SJSA1 (cell line): ENCODE data around the gene DNAJB4. TPM values are rescaled to one million over a fixed set of nuclear protein-coding genes. Genes with fewer than 3 reads are reported as not detected.
"Not testable (repeated sequence)": the region's sequence is repeated elsewhere in the genome, so short reads cannot be mapped to it uniquely, and the experiment has no call there.

ENCODE experiments used
- DNase-seq, 2 experiments: peaks; one replicate each; pipeline ENCODE4 v3.0.0-alpha.2; 2015 to 2020; ENCODE audit warnings: low spot score in 2 of 2, low read depth in 1 of 2
- H3K27ac ChIP-seq: fragments of 250-450 bp; sonication (Bioruptor Pico); 2 replicates; pipeline ENCODE4 v1.5.1; 2020; ENCODE audit warnings: mild to moderate bottlenecking, moderate library complexity
- H3K27me3 ChIP-seq: fragments of 250-450 bp; sonication (Bioruptor Pico); replicated peaks from 2 replicates; pipeline ENCODE4 v1.5.1; 2020; ENCODE audit warnings: mild to moderate bottlenecking, moderate library complexity
- H3K36me3 ChIP-seq: fragments of 250-450 bp; sonication (Bioruptor Pico); 2 replicates; pipeline ENCODE4 v1.5.1; 2020; ENCODE audit warnings: mild to moderate bottlenecking
- H3K4me1 ChIP-seq: fragments of 250-450 bp; sonication (Bioruptor Pico); replicated peaks from 2 replicates; pipeline ENCODE4 v1.6.1; 2021; ENCODE audit warnings: mild to moderate bottlenecking
- H3K4me3 ChIP-seq: fragments of 250-450 bp; sonication (Bioruptor Pico); 2 replicates; pipeline ENCODE4 v1.5.1; 2020; ENCODE audit warnings: mild to moderate bottlenecking
- H3K9me3 ChIP-seq: fragments of 250-450 bp; sonication (Bioruptor Pico); replicated peaks from 2 replicates; pipeline ENCODE4 v1.5.1; 2020; ENCODE audit warnings: mild to moderate bottlenecking
- total RNA-seq: library from RNA; depleted of rRNA; stranded (reverse); fragments of >200 nt; shearing (Covaris generic); gene quantifications from 2 replicates; pipeline ENCODE4 v1.2.3, GENCODE V29; 2014

DNAJB4 gene
- total RNA-seq, 1 experiment from 2014 or later: 75.6 TPM

- peak; percentile 10 to 70 for DNase-seq
- Histone ChIP-seq H3K36me3 (peaks cover 3% of the 10 kb centered on the region), H3K9me3 (no peaks in the 10 kb centered on the region), H3K27ac (peak overlapping the region; percentile 96), H3K4me1 (peaks cover 12% of the 10 kb centered on the region; the same call in 1 of the 2 replicates), H3K4me3 (peak overlapping the region; percentile 44), H3K27me3 (no peaks in the 10 kb centered on the region; the same call in 1 of the 2 replicates)
Measured at GRCh38 chr1:78003882-78004718, 639 bp upstream of the DNAJB4 start.

- H3K36me3 ChIP-seq: peaks cover 12% of the 10 kb centered on the region
- peaks cover 12% of the 10 kb centered on the region; the same call in 1 of the 2 replicates for H3K4me1 ChIP-seq
- no peaks in the 10 kb centered on the region for H3K9me3 ChIP-seq
- H3K27ac ChIP-seq: peak overlapping the region; percentile 96
- DNase-seq: no peak
- no peaks in the 10 kb centered on the region; the same call in 1 of the 2 replicates for H3K27me3 ChIP-seq
- peak overlapping the region; percentile 44 for H3K4me3 ChIP-seq
Measured at GRCh38 chr1:78005448-78005722, 646 bp downstream of the DNAJB4 start.

GRCh38 chr1:78005755-78006154 lies 1.0 kb downstream of the DNAJB4 start:
- H3K27me3 ChIP-seq: no peaks in the 10 kb centered on the region; the same call in 1 of the 2 replicates
- H3K36me3 ChIP-seq: peaks cover 12% of the 10 kb centered on the region
- no peaks in the 10 kb centered on the region for H3K9me3 ChIP-seq
- peaks cover 12% of the 10 kb centered on the region; the same call in 1 of the 2 replicates for H3K4me1 ChIP-seq
- H3K4me3 ChIP-seq: peak overlapping the region; percentile 44
- peak overlapping the region; percentile 96 for H3K27ac ChIP-seq
- DNase-seq: peak; percentile 48 to 76

GRCh38 chr1:78006521-78006920 lies 1.8 kb downstream of the DNAJB4 start:
- Histone ChIP-seq H3K4me1 (peaks cover 12% of the 10 kb centered on the region; the same call in 1 of the 2 replicates), H3K4me3 (peak overlapping the region; percentile 44), H3K36me3 (peaks cover 12% of the 10 kb centered on the region), H3K27me3 (no peaks in the 10 kb centered on the region; the same call in 1 of the 2 replicates), H3K9me3 (no peaks in the 10 kb centered on the region), H3K27ac (peak overlapping the region; percentile 96)
- no peak for DNase-seq

- no peak for DNase-seq
Measured at GRCh38 chr1:78007677-78008341, 3.1 kb downstream of the DNAJB4 start.

GRCh38 chr1:78009276-78009675 lies 4.5 kb downstream of the DNAJB4 start:
- Histone ChIP-seq H3K36me3 (peaks cover 29% of the 10 kb centered on the region), H3K27ac (no peak overlapping the region), H3K27me3 (no peaks in the 10 kb centered on the region; the same call in 1 of the 2 replicates), H3K4me1 (peaks cover 4% of the 10 kb centered on the region; the same call in 1 of the 2 replicates), H3K9me3 (no peaks in the 10 kb centered on the region), H3K4me3 (no peak overlapping the region)
- no peak for DNase-seq

More at GRCh38 chr1:78007677-78008341, 3.1 kb downstream of the DNAJB4 start:
- Histone ChIP-seq H3K9me3 (no peaks in the 10 kb centered on the region), H3K36me3 (peaks cover 16% of the 10 kb centered on the region), H3K27ac (no peak overlapping the region), H3K4me3 (no peak overlapping the region), H3K27me3 (no peaks in the 10 kb centered on the region; the same call in 1 of the 2 replicates), H3K4me1 (peaks cover 11% of the 10 kb centered on the region; the same call in 1 of the 2 replicates)

GRCh38 chr1:78009836-78010235 lies 5.1 kb downstream of the DNAJB4 start:
- DNase-seq: no peak
- H3K27me3 ChIP-seq: no peaks in the 10 kb centered on the region
- peaks cover 35% of the 10 kb centered on the region for H3K36me3 ChIP-seq
- H3K27ac ChIP-seq: no peak overlapping the region
- H3K9me3 ChIP-seq: no peaks in the 10 kb centered on the region
- H3K4me1 ChIP-seq: peaks cover 4% of the 10 kb centered on the region; the same call in 1 of the 2 replicates
- H3K4me3 ChIP-seq: no peak overlapping the region

GRCh38 chr1:78011050-78011449 lies 6.3 kb downstream of the DNAJB4 start:
- no peak for DNase-seq
- Histone ChIP-seq H3K9me3 (no peaks in the 10 kb centered on the region), H3K27ac (no peak overlapping the region), H3K4me1 (peaks cover 4% of the 10 kb centered on the region; the same call in 1 of the 2 replicates), H3K27me3 (no peaks in the 10 kb centered on the region), H3K36me3 (peaks cover 44% of the 10 kb centered on the region), H3K4me3 (no peak overlapping the region)

GRCh38 chr1:78015148-78015547 lies 10.4 kb downstream of the DNAJB4 start:
- no peak overlapping the region for H3K27ac ChIP-seq
- H3K4me1 ChIP-seq: no peaks in the 10 kb centered on the region
- no peaks in the 10 kb centered on the region for H3K9me3 ChIP-seq
- no peak for DNase-seq
- peaks cover 54% of the 10 kb centered on the region for H3K36me3 ChIP-seq
- H3K4me3 ChIP-seq: no peak overlapping the region
- H3K27me3 ChIP-seq: no peaks in the 10 kb centered on the region

- Histone ChIP-seq H3K4me3 (no peak overlapping the region), H3K4me1 (no peaks in the 10 kb centered on the region), H3K36me3 (peaks cover 39% of the 10 kb centered on the region), H3K9me3 (no peaks in the 10 kb centered on the region), H3K27ac (no peak overlapping the region), H3K27me3 (no peaks in the 10 kb centered on the region)
- no peak for DNase-seq
Measured at GRCh38 chr1:78019024-78019423, 14.3 kb downstream of the DNAJB4 start.

GRCh38 chr1:78021134-78021533 lies 16.4 kb downstream of the DNAJB4 start:
- not testable (repeated sequence) for DNase-seq, H3K4me3 ChIP-seq, H3K27ac ChIP-seq, H3K27me3 ChIP-seq, H3K4me1 ChIP-seq, H3K9me3 ChIP-seq
- H3K36me3 ChIP-seq: peaks cover 21% of the 10 kb centered on the region

GRCh38 chr1:78029793-78030192 lies 25.1 kb downstream of the DNAJB4 start:
- Histone ChIP-seq H3K4me3 (no peak overlapping the region), H3K27ac (no peak overlapping the region), H3K36me3 (no peaks in the 10 kb centered on the region), H3K4me1 (no peaks in the 10 kb centered on the region), H3K9me3 (no peaks in the 10 kb centered on the region), H3K27me3 (no peaks in the 10 kb centered on the region)
- no peak for DNase-seq

- DNase-seq: no peak
Measured at GRCh38 chr1:78032996-78033796, 28.5 kb downstream of the DNAJB4 start.

More at GRCh38 chr1:78032996-78033796, 28.5 kb downstream of the DNAJB4 start:
- H3K27ac ChIP-seq: no peak overlapping the region
- no peaks in the 10 kb centered on the region for H3K9me3 ChIP-seq
- H3K4me1 ChIP-seq: peaks cover 3% of the 10 kb centered on the region; the same call in 1 of the 2 replicates
- no peak overlapping the region for H3K4me3 ChIP-seq
- no peaks in the 10 kb centered on the region; the same call in 1 of the 2 replicates for H3K27me3 ChIP-seq
- H3K36me3 ChIP-seq: no peaks in the 10 kb centered on the region
